HTR-8/SVneo (cell line): ENCODE measurements around the gene SIRPA.

Source experiments
- DNase-seq: peaks from one replicate; pipeline ENCODE4 v3.0.0; 2011; ENCODE audit warnings: low spot score, mixed read lengths; ENCODE audit not compliant: insufficient read length
- FAIRE-seq: peaks from 2 replicates; lab custom pipeline; 2011; peaks lifted over from hg19 to GRCh38; lab: Jason Lieb, UNC

The SIRPA gene

GRCh38 chr20:1943275-1944002 lies 48.2 kb downstream of the SIRPA start:
- no peak for FAIRE-seq
- DNase-seq: no peak

GRCh38 chr20:1944345-1945091 lies 49.3 kb downstream of the SIRPA start:
- no peak for DNase-seq
- FAIRE-seq: no peak

GRCh38 chr20:1945134-1945618 lies 50.0 kb downstream of the SIRPA start:
- FAIRE-seq: no peak
- no peak for DNase-seq

- DNase-seq (no peak), FAIRE-seq (no peak)
Observed at GRCh38 chr20:1945660-1946059, 50.5 kb downstream of the SIRPA start.

- no peak for FAIRE-seq
- no peak for DNase-seq
Observed at GRCh38 chr20:1946442-1946761, 51.2 kb downstream of the SIRPA start.

GRCh38 chr20:1946762-1947534 lies 51.7 kb downstream of the SIRPA start:
- no peak for DNase-seq

GRCh38 chr20:1947535-1947846 lies 52.3 kb downstream of the SIRPA start:
- FAIRE-seq: no peak
- DNase-seq: no peak

More at GRCh38 chr20:1946762-1947534, 51.7 kb downstream of the SIRPA start:
- no peak for FAIRE-seq

- FAIRE-seq: no peak
Observed at GRCh38 chr20:1949347-1950100, 54.3 kb downstream of the SIRPA start.

GRCh38 chr20:1950836-1951235 lies 55.6 kb downstream of the SIRPA start:
- no peak for DNase-seq
- no peak for FAIRE-seq

More at GRCh38 chr20:1949347-1950100, 54.3 kb downstream of the SIRPA start:
- DNase-seq: no peak

GRCh38 chr20:1951436-1952115 lies 56.4 kb downstream of the SIRPA start:
- FAIRE-seq (no peak), DNase-seq (no peak)

GRCh38 chr20:1952737-1953530 lies 57.7 kb downstream of the SIRPA start:
- DNase-seq (no peak), FAIRE-seq (no peak)

GRCh38 chr20:1953621-1954020 lies 58.4 kb downstream of the SIRPA start:
- DNase-seq (no peak), FAIRE-seq (no peak)

- DNase-seq (no peak), FAIRE-seq (no peak)
Observed at GRCh38 chr20:1955217-1955616, 60.0 kb downstream of the SIRPA start.

GRCh38 chr20:1958426-1958825 lies 63.2 kb downstream of the SIRPA start:
- DNase-seq (no peak), FAIRE-seq (no peak)

- DNase-seq (no peak), FAIRE-seq (no peak)
Observed at GRCh38 chr20:1959156-1959555, 63.9 kb downstream of the SIRPA start.

GRCh38 chr20:1961374-1961773 lies 66.2 kb downstream of the SIRPA start:
- FAIRE-seq (no peak), DNase-seq (no peak)

GRCh38 chr20:1964061-1964460 lies 68.9 kb downstream of the SIRPA start:
- FAIRE-seq (no peak), DNase-seq (no peak)

GRCh38 chr20:1964659-1965405 lies 69.6 kb downstream of the SIRPA start:
- FAIRE-seq: no peak
- no peak for DNase-seq
